H7 (cell line): ENCODE data around the gene KIR3DL1. TPM values are rescaled to one million over a fixed set of nuclear protein-coding genes. Genes with fewer than 3 reads are reported as not detected.
"Not testable (repeated sequence)": the region's sequence is repeated elsewhere in the genome, so short reads cannot be mapped to it uniquely, and the experiment has no call there.

ENCODE experiments used
- DNase-seq: peaks from one replicate; pipeline ENCODE4 v3.0.0; 2012
- H3K27me3 ChIP-seq: 2 replicates; pipeline ENCODE4 v1.6.0; 2011; ENCODE audit warnings: mild to moderate bottlenecking, low read length; ENCODE audit not compliant: control insufficient read depth, insufficient read depth
- H3K36me3 ChIP-seq: replicated peaks from 2 replicates; pipeline ENCODE4 v1.5.1; 2011; ENCODE audit warnings: low read length; ENCODE audit not compliant: control insufficient read depth, insufficient read depth
- H3K4me3 ChIP-seq: 2 replicates; pipeline ENCODE4 v1.5.1; 2011; ENCODE audit warnings: low read depth, mild to moderate bottlenecking, control low read depth, low read length, moderate library complexity; ENCODE audit not compliant: insufficient read depth
- total RNA-seq: library from RNA; depleted of rRNA; stranded (reverse); fragments of >200 nt; shearing (Covaris generic); gene quantifications from 2 replicates; pipeline ENCODE4 v1.2.3, GENCODE V29; 2014; rRNA removed

KIR3DL1 gene
- total RNA-seq, 1 experiment from 2014 or later: not detected

GRCh38 chr19:54843171-54843570 is 26.9 kb downstream of the KIR3DL1 start:
- not testable (repeated sequence) for H3K4me3 ChIP-seq, DNase-seq, H3K36me3 ChIP-seq, H3K27me3 ChIP-seq

- H3K36me3 ChIP-seq, H3K4me3 ChIP-seq, H3K27me3 ChIP-seq, DNase-seq: not testable (repeated sequence)
These were observed 33.9 kb downstream of the KIR3DL1 start, which contains the start of gene KIR3DL2 for GRCh38 chr19:54850061-54850640. TSS of gene KIR3DL2 (plus strand) at chr19:54850443. CDS start at chr19:54850476, 33 bp downstream.

- Histone ChIP-seq H3K27me3 (no peaks in the 10 kb centered on the region), H3K4me3 (no peak overlapping the region), H3K36me3 (no peaks in the 10 kb centered on the region)
- no peak for DNase-seq
These were observed 34.7 kb downstream of the KIR3DL1 start for GRCh38 chr19:54850930-54851329.

GRCh38 chr19:54851353-54851752 is 35.1 kb downstream of the KIR3DL1 start:
- Histone ChIP-seq H3K27me3 (no peaks in the 10 kb centered on the region), H3K36me3 (no peaks in the 10 kb centered on the region), H3K4me3 (no peak overlapping the region)
- DNase-seq: no peak

- H3K27me3 ChIP-seq, H3K36me3 ChIP-seq, DNase-seq, H3K4me3 ChIP-seq: not testable (repeated sequence)
These were observed 39.0 kb downstream of the KIR3DL1 start for GRCh38 chr19:54855241-54855640.

- H3K27me3 ChIP-seq, H3K36me3 ChIP-seq, DNase-seq, H3K4me3 ChIP-seq: not testable (repeated sequence)
These were observed 42.2 kb downstream of the KIR3DL1 start for GRCh38 chr19:54858476-54858875.

GRCh38 chr19:54859421-54859820 is 43.2 kb downstream of the KIR3DL1 start:
- DNase-seq, H3K36me3 ChIP-seq, H3K4me3 ChIP-seq, H3K27me3 ChIP-seq: not testable (repeated sequence)

- not testable (repeated sequence) for H3K4me3 ChIP-seq, H3K36me3 ChIP-seq, H3K27me3 ChIP-seq, DNase-seq
These were observed 47.2 kb downstream of the KIR3DL1 start for GRCh38 chr19:54863459-54863858.

- Histone ChIP-seq H3K36me3 (no peaks in the 10 kb centered on the region), H3K27me3 (no peaks in the 10 kb centered on the region), H3K4me3 (no peak overlapping the region)
- no peak for DNase-seq
These were observed 55.4 kb downstream of the KIR3DL1 start for GRCh38 chr19:54871696-54872095.

- no peak within 1 kb of the TSS for H3K4me3 ChIP-seq
- DNase-seq: no peak
- no peaks in the 10 kb centered on the region for H3K36me3 ChIP-seq
- H3K27me3 ChIP-seq: no peaks in the 10 kb centered on the region
These were observed 57.7 kb downstream of the KIR3DL1 start, which contains the start of gene FCAR for GRCh38 chr19:54873990-54874389. TSS of gene FCAR (plus strand) at chr19:54874235. CDS start at chr19:54874290, 55 bp downstream.

- Histone ChIP-seq H3K27me3 (no peaks in the 10 kb centered on the region), H3K36me3 (no peaks in the 10 kb centered on the region), H3K4me3 (no peak overlapping the region)
- no peak for DNase-seq
These were observed 59.2 kb downstream of the KIR3DL1 start for GRCh38 chr19:54875506-54875905.

GRCh38 chr19:54877471-54877870 is 61.2 kb downstream of the KIR3DL1 start:
- Histone ChIP-seq H3K27me3 (no peaks in the 10 kb centered on the region; the same call in 1 of the 2 replicates), H3K36me3 (no peaks in the 10 kb centered on the region), H3K4me3 (no peak overlapping the region)
- DNase-seq: no peak

Other genes with a start within 250 kb of the KIR3DL1 start
- not detected in 2 replicates for gene LILRA2, start 242.7 kb upstream of the KIR3DL1 start, total RNA-seq
- gene LILRA1, start 222.8 kb upstream of the KIR3DL1 start, total RNA-seq: not detected in 2 replicates
- not detected in 2 replicates for gene LILRB1, start 186.0 kb upstream of the KIR3DL1 start, total RNA-seq
- not detected in 2 replicates for gene LILRB4, start 153.5 kb upstream of the KIR3DL1 start, total RNA-seq
- gene KIR3DL3, start 92.0 kb upstream of the KIR3DL1 start, total RNA-seq: not detected in 2 replicates
- gene KIR2DL3, start 78.0 kb upstream of the KIR3DL1 start, total RNA-seq: not detected in 2 replicates
- gene KIR2DL1, start 46.7 kb upstream of the KIR3DL1 start, total RNA-seq: not detected in 2 replicates
- not detected in 2 replicates for gene KIR2DL4, start 12.9 kb upstream of the KIR3DL1 start, total RNA-seq
- not detected in 2 replicates for gene KIR2DS4, start 16.2 kb downstream of the KIR3DL1 start, total RNA-seq
- gene KIR3DL2, start 34.0 kb downstream of the KIR3DL1 start, total RNA-seq: not detected in 2 replicates
- not detected in 2 replicates for gene FCAR, start 57.8 kb downstream of the KIR3DL1 start, total RNA-seq
- gene NCR1, start 89.7 kb downstream of the KIR3DL1 start, total RNA-seq: 1.8 and 12.6 TPM in 2 replicates
- 1.9 and 3.2 TPM in 2 replicates for gene NLRP7, start 131.1 kb downstream of the KIR3DL1 start, total RNA-seq
- 1.0 and 1.3 TPM in 2 replicates for gene NLRP2, start 149.9 kb downstream of the KIR3DL1 start, total RNA-seq
- gene GP6, start 221.8 kb downstream of the KIR3DL1 start, total RNA-seq: not detected in 2 replicates
- 21.2 and 24.4 TPM in 2 replicates for gene RDH13, start 246.7 kb downstream of the KIR3DL1 start, total RNA-seq